Activated CD4-positive, alpha-beta T cell treated with anti-CD3 and anti-CD28 coated beads for 4 hours (primary cell): Measurements from ENCODE around the gene PLEKHA6.
"Not testable (repeated sequence)": the region's sequence is repeated elsewhere in the genome, so short reads cannot be mapped to it uniquely, and the experiment has no call there.

Experiments used
- DNase-seq, 2 donors: peaks; one replicate each; pipeline ENCODE4 v3.0.0-alpha.2; 2020

Gene PLEKHA6

GRCh38 chr1:204334455-204334854 is 25.3 kb downstream of the PLEKHA6 start:
- DNase-seq = no peak

GRCh38 chr1:204333427-204333826 is 26.3 kb downstream of the PLEKHA6 start:
- no peak for DNase-seq

- no peak for DNase-seq
These were observed 27.8 kb downstream of the PLEKHA6 start for GRCh38 chr1:204331847-204332487.

- no peak for DNase-seq
These were observed 28.5 kb downstream of the PLEKHA6 start for GRCh38 chr1:204331275-204331674.

GRCh38 chr1:204327870-204328269 is 31.9 kb downstream of the PLEKHA6 start:
- DNase-seq = not testable (repeated sequence)

- no peak for DNase-seq
These were observed 32.4 kb downstream of the PLEKHA6 start for GRCh38 chr1:204327359-204327758.

GRCh38 chr1:204326771-204327300 is 32.9 kb downstream of the PLEKHA6 start:
- DNase-seq = no peak

- no peak for DNase-seq
These were observed 33.8 kb downstream of the PLEKHA6 start for GRCh38 chr1:204325944-204326343.

GRCh38 chr1:204323887-204324286 is 35.8 kb downstream of the PLEKHA6 start:
- DNase-seq = no peak

- no peak for DNase-seq
These were observed 37.3 kb downstream of the PLEKHA6 start for GRCh38 chr1:204322339-204322868.

- no peak for DNase-seq
These were observed 38.1 kb downstream of the PLEKHA6 start for GRCh38 chr1:204321665-204322064.

GRCh38 chr1:204321051-204321450 is 38.7 kb downstream of the PLEKHA6 start:
- no peak for DNase-seq

GRCh38 chr1:204320382-204320804 is 39.3 kb downstream of the PLEKHA6 start:
- DNase-seq = no peak

- DNase-seq = no peak
These were observed 40.3 kb downstream of the PLEKHA6 start for GRCh38 chr1:204319462-204319861.

GRCh38 chr1:204319027-204319426 is 40.7 kb downstream of the PLEKHA6 start:
- no peak for DNase-seq

- DNase-seq = no peak
These were observed 41.4 kb downstream of the PLEKHA6 start for GRCh38 chr1:204318324-204318723.

GRCh38 chr1:204317170-204317569 is 42.6 kb downstream of the PLEKHA6 start:
- DNase-seq = no peak

GRCh38 chr1:204316164-204316563 is 43.6 kb downstream of the PLEKHA6 start:
- DNase-seq = no peak

- no peak for DNase-seq
These were observed 44.7 kb downstream of the PLEKHA6 start for GRCh38 chr1:204314893-204315658.

GRCh38 chr1:204314171-204314892 is 45.4 kb downstream of the PLEKHA6 start:
- no peak for DNase-seq

- DNase-seq = no peak
These were observed 46.1 kb downstream of the PLEKHA6 start for GRCh38 chr1:204313675-204314074.

GRCh38 chr1:204310970-204311369 is 48.8 kb downstream of the PLEKHA6 start:
- DNase-seq = not testable (repeated sequence)

GRCh38 chr1:204308023-204308628 is 51.6 kb downstream of the PLEKHA6 start:
- no peak for DNase-seq
